Suprapubic skin (tissue), 4 donors: Measurements from ENCODE around the gene LOXHD1. TPM values are rescaled to one million over a fixed set of nuclear protein-coding genes. Genes with fewer than 3 reads are reported as not detected.

Experiments
- DNase-seq, 2 donors: peaks; one replicate each; pipeline ENCODE4 v3.0.0-alpha.2; 2019; ENCODE audit warnings: low spot score in 2 of 2
- H3K27ac ChIP-seq: fragments of 200-600 bp; sonication (generic); one replicate; pipeline ENCODE4 v1.5.1; 2019
- H3K27me3 ChIP-seq: fragments of 200-600 bp; sonication (generic); one replicate; pipeline ENCODE4 v1.5.1; 2019
- H3K36me3 ChIP-seq: fragments of 200-600 bp; sonication (generic); one replicate; pipeline ENCODE4 v1.5.1; 2019
- H3K4me1 ChIP-seq: fragments of 200-600 bp; sonication (generic); one replicate; pipeline ENCODE4 v1.5.1; 2019
- H3K4me3 ChIP-seq: fragments of 200-600 bp; sonication (generic); one replicate; pipeline ENCODE4 v1.5.1; 2019; ENCODE audit warnings: mild to moderate bottlenecking
- H3K9me3 ChIP-seq: fragments of 200-600 bp; sonication (generic); one replicate; pipeline ENCODE4 v1.5.1; 2019
- EP300 ChIP-seq: sonication (generic); formaldehyde crosslinking; IDR thresholded peaks from one replicate; pipeline ENCODE4 v1.6.1; 2017; ENCODE audit warnings: antibody characterized with exemption
- POLR2A ChIP-seq, 2 donors: fragments of 450-650 bp; IDR thresholded peaks; one replicate each; pipeline ENCODE4 v1.6.1; 2017; ENCODE audit warnings: antibody characterized with exemption in 2 of 2, mild to moderate bottlenecking in 2 of 2, moderate library complexity in 2 of 2
- POLR2AphosphoS5 ChIP-seq, 3 donors: sonication (generic); formaldehyde crosslinking; IDR thresholded peaks; one replicate each; pipeline ENCODE4 v1.6.1; 2017; ENCODE audit warnings: antibody characterized with exemption in 3 of 3
- WGBS: methylation state at CpG from one replicate; pipeline ENCODE4 v1.1.5; 2018; 5-methylcytosine and 5-hydroxymethylcytosine counted together
- total RNA-seq, 4 donors: library from RNA; depleted of rRNA; stranded (reverse); fragments of >200 nt; gene quantifications; one replicate each; pipeline ENCODE4 v1.1.0, GENCODE V29; 2016
- TF ChIP-seq, protein P1 (sequence below), 2 donors: fragments of 200-600 bp in 1 of 2; fragments of 450-650 bp in 1 of 2; sonication (generic) in 1 of 2; IDR thresholded peaks; one replicate each; pipeline ENCODE4 v1.5.1; 2016 to 2019; ENCODE audit warnings: antibody characterized with exemption in 2 of 2, mild to moderate bottlenecking in 1 of 2, moderate library complexity in 1 of 2

Gene LOXHD1
- total RNA-seq, 4 donors from 2014 or later: 0.16 to 0.30 (median 0.18) TPM; not detected in 1

DNA sequence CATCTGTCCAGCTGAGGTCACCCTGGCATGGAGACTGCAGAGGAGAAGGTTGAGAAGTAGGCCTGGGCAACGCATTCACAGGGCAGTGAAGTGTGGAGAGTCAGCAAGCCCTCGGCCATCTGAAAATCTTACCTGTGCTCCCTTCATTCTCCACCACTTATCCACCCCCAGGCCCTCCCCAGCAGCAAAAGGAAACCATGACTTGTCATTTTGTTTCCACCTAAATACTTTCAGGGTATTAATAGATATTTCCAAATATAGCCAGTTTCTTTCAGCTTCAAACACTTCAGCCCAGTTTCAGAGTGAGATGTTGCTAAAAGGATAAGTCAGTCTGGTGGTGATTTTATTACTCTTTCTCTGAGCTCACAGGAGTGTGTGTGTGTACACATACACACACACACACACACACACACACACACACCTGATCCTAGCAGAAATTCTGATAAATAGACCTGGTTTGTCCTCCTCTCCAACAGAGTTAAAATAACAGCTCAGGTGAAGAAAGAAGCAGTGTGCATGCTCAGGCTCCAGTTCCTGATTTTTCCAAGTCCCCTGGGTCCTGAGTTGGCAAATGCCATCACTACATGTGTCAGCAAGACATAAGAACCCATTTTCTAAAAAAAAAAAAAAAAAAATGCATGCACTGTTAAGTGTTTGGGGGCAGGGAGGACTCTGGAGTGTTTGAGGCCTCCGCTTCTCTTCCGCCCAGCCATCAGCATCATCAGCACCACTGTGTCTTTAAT lies 82.8 kb downstream of the LOXHD1 start:
- DNase-seq: no peak
- WGBS: 94% methylated on average over 4 of the region's 4 CpGs
- no peak overlapping the region for H3K27ac ChIP-seq

DNA sequence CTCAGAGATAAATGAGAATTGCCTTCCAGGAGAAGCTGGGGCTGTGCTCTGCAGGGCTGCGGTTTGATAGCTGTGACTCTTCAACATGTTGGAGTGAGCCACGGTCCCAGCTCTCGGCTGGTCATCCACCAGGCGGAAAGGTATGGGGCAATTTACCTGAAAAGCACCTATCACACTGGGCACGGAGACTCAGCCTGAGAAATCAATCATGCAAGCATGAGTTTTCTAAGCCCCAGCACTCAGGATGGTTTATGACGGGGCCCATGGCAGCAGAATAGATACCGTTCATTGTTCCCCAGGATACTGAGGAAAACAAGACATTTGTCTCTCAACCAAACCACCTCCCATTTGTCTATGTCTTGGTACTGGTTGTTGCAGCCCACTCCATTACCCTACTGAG lies 83.9 kb downstream of the LOXHD1 start:
- H3K4me1 ChIP-seq: no peaks in the 10 kb centered on the region
- DNase-seq: no peak
- no peaks in the 10 kb centered on the region for H3K27me3 ChIP-seq
- 75% methylated on average over 5 of the region's 7 CpGs for WGBS
- no peaks in the 10 kb centered on the region for H3K9me3 ChIP-seq
- no peaks in the 10 kb centered on the region for H3K36me3 ChIP-seq
- no peak overlapping the region for H3K4me3 ChIP-seq
- no peak overlapping the region for H3K27ac ChIP-seq
- TF ChIP-seq POLR2AphosphoS5 (IDR thresholded peaks at IDR 0.05): no peak
- TF ChIP-seq EP300: no peak
- no peak for TF ChIP-seq POLR2A (IDR thresholded peaks at IDR 0.05)
- TF ChIP-seq, protein P1, sequence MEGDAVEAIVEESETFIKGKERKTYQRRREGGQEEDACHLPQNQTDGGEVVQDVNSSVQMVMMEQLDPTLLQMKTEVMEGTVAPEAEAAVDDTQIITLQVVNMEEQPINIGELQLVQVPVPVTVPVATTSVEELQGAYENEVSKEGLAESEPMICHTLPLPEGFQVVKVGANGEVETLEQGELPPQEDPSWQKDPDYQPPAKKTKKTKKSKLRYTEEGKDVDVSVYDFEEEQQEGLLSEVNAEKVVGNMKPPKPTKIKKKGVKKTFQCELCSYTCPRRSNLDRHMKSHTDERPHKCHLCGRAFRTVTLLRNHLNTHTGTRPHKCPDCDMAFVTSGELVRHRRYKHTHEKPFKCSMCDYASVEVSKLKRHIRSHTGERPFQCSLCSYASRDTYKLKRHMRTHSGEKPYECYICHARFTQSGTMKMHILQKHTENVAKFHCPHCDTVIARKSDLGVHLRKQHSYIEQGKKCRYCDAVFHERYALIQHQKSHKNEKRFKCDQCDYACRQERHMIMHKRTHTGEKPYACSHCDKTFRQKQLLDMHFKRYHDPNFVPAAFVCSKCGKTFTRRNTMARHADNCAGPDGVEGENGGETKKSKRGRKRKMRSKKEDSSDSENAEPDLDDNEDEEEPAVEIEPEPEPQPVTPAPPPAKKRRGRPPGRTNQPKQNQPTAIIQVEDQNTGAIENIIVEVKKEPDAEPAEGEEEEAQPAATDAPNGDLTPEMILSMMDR (IDR thresholded peaks at IDR 0.05): no peak

More for the DNA sequence above, 82.8 kb downstream of the LOXHD1 start:
- no peaks in the 10 kb centered on the region for H3K4me1 ChIP-seq
- no peaks in the 10 kb centered on the region for H3K36me3 ChIP-seq
- no peak overlapping the region for H3K4me3 ChIP-seq
- H3K9me3 ChIP-seq: no peaks in the 10 kb centered on the region
- TF ChIP-seq, protein P1 (IDR thresholded peaks at IDR 0.05): no peak
- TF ChIP-seq POLR2AphosphoS5 (IDR thresholded peaks at IDR 0.05) (no peak), POLR2A (IDR thresholded peaks at IDR 0.05) (no peak), EP300 (no peak)
- peaks cover 3% of the 10 kb centered on the region for H3K27me3 ChIP-seq

DNA sequence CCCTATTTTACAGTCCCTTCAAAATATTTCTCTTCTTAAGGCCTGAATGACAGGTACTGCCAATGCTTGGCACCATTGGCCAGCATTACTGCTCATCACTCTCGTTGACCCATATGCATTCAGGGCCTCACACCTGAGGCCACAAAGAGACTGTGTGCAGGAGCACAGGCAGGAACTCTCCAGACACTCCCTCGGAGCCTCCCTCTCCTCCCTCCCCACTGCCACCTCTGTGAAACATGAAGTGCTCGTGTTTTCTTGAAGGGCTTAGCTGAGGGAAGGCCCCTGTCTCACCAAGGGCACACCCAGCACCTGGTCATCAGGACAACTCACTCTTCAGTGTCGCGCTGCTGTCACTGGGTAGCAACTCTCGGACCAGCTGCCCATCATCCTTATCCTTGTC lies 85.3 kb downstream of the LOXHD1 start:
- no peaks in the 10 kb centered on the region for H3K36me3 ChIP-seq
- no peak for DNase-seq
- H3K9me3 ChIP-seq: no peaks in the 10 kb centered on the region
- H3K27ac ChIP-seq: no peak overlapping the region
- TF ChIP-seq EP300 (no peak), POLR2A (IDR thresholded peaks at IDR 0.05) (no peak), POLR2AphosphoS5 (IDR thresholded peaks at IDR 0.05) (no peak)
- TF ChIP-seq, protein P1 (IDR thresholded peaks at IDR 0.05): no peak
- no peak overlapping the region for H3K4me3 ChIP-seq
- 85% methylated on average over 6 of the region's 6 CpGs for WGBS
- H3K4me1 ChIP-seq: no peaks in the 10 kb centered on the region
- no peaks in the 10 kb centered on the region for H3K27me3 ChIP-seq

DNA sequence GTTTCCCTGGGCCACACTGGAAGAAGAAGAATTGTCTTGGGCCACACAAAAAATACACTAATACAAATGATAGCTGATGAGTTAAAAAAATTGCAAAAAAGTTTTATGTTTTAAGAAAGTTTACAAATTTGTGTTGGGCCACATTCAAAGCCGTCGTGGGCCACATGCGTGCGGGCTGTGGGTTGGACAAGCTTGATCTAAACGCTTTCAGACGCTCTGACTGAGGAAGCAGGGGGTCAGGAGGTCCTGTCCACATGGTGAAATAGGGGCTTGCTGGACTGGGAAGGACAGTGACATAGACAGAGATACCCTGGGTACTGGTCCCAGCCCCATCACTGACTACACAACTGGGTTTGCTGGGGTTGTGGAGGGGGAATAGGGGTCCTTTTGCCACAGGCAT lies 86.4 kb downstream of the LOXHD1 start:
- WGBS: 89% methylated on average over 6 of the region's 6 CpGs
- H3K9me3 ChIP-seq: no peaks in the 10 kb centered on the region
- H3K27ac ChIP-seq: no peak overlapping the region
- TF ChIP-seq EP300 (no peak), POLR2A (IDR thresholded peaks at IDR 0.05) (no peak), POLR2AphosphoS5 (IDR thresholded peaks at IDR 0.05) (no peak)
- TF ChIP-seq, protein P1 (IDR thresholded peaks at IDR 0.05): no peak
- H3K36me3 ChIP-seq: no peaks in the 10 kb centered on the region
- no peak for DNase-seq
- H3K4me1 ChIP-seq: no peaks in the 10 kb centered on the region
- H3K27me3 ChIP-seq: peaks cover 6% of the 10 kb centered on the region
- H3K4me3 ChIP-seq: no peak overlapping the region

DNA sequence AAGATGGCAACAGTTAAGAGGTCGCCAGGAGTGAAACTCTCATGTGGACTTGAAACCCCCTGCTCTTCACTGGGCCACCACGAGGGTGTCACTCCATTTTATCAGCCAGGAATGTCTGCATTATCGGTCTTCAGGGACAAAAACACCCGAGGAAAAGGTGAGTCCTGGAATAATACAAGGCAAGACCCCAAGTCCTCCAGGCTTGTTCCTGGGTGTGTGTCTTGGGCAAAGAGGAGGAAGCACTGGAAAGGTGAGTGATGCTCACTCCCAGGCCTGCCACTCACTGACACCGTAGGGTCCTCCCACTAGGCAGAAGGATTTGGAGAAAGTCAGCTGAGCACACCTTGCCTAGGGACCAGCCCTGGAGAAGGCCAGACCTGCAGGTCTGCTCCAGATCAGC lies 86.9 kb downstream of the LOXHD1 start:
- peaks cover 9% of the 10 kb centered on the region for H3K27me3 ChIP-seq
- TF ChIP-seq EP300: no peak
- TF ChIP-seq POLR2A (IDR thresholded peaks at IDR 0.05): no peak
- TF ChIP-seq, protein P1 (IDR thresholded peaks at IDR 0.05): no peak
- TF ChIP-seq POLR2AphosphoS5 (IDR thresholded peaks at IDR 0.05): no peak
- no peaks in the 10 kb centered on the region for H3K4me1 ChIP-seq
- H3K4me3 ChIP-seq: no peak overlapping the region
- no peak for DNase-seq
- 78% methylated on average over 5 of the region's 5 CpGs for WGBS
- H3K9me3 ChIP-seq: no peaks in the 10 kb centered on the region
- no peaks in the 10 kb centered on the region for H3K36me3 ChIP-seq
- no peak overlapping the region for H3K27ac ChIP-seq
